ENCODE measurements around the gene CTNND2.

- TF ChIP-seq CTCF (IDR thresholded peaks at IDR 0.05), result no peak
- no peak for TF ChIP-seq POLR2A (IDR thresholded peaks at IDR 0.05)
Measured at GRCh38 chr5:11760934-11761603, 143.2 kb downstream of the CTNND2 start.
